ENCODE measurements around the gene TWF2.

DNA sequence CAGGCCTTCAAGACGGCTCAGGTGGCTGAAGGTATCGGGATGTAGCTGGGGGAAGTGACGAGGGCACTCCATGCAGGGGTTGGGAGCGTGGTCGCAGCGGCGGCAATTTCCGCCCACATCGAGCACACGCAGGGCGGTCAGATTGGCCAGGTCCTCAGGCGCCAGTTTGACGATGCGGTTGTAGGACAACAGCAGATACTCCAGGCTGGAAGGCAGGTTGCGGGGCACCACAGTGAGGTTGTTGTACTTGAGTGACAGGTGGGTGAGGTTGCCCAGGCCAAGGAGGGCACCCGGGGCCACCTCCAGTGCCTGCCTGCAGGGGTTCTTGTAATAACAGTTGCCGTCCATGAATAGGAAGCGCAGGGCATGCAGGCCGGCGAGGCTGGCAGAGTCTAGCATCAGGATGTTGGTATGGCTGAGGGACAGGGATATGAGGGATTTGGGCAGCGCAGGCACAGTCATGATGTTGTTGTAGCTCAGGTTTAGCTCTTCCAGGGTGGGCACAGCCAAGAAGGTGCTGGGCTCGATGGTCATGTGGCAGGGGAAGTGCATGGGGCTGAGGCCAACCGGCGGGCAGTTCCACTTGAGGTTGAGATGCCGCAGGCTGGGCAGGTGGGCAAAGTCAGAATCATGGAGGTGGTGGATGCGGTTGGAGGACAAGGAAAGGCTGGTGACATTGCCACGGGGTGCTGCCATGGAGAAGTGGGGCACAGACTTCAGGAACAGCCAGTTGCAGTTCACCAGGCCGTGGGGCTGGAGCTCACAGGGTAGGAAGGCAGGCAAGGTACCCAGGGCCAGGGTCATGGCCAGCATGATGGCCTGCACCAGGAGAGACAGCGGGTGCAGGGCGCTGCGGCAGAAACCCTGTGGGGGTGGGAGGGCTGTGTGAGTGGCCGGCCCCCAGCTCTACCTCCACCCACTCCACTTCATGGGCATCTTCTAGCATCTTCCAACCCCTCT lies 15.2 kb downstream of the TWF2 start:
- TF ChIP-seq EZH2 (IDR thresholded peaks at IDR 0.05; ENCODE audit: low read depth): no peak
- TF ChIP-seq, protein P1, sequence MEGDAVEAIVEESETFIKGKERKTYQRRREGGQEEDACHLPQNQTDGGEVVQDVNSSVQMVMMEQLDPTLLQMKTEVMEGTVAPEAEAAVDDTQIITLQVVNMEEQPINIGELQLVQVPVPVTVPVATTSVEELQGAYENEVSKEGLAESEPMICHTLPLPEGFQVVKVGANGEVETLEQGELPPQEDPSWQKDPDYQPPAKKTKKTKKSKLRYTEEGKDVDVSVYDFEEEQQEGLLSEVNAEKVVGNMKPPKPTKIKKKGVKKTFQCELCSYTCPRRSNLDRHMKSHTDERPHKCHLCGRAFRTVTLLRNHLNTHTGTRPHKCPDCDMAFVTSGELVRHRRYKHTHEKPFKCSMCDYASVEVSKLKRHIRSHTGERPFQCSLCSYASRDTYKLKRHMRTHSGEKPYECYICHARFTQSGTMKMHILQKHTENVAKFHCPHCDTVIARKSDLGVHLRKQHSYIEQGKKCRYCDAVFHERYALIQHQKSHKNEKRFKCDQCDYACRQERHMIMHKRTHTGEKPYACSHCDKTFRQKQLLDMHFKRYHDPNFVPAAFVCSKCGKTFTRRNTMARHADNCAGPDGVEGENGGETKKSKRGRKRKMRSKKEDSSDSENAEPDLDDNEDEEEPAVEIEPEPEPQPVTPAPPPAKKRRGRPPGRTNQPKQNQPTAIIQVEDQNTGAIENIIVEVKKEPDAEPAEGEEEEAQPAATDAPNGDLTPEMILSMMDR (conservative IDR thresholded peaks at IDR 0.05): no peak
